Endothelial cell of umbilical vein (primary cell): ENCODE measurements around the gene MMP19. TPM values are rescaled to one million over a fixed set of nuclear protein-coding genes. Genes with fewer than 3 reads are reported as not detected.

Experiments
- BruUV-seq: library from RNA; stranded (reverse); fragments of 400-500 nt; replicated peaks from 2 replicates; lab custom pipeline; 2021; lab: Mats Ljungman, UMichigan
- CTCF ChIA-PET: fragments of 300-600, 350-600 bp; sonication (Branson Sonifier 250); formaldehyde crosslinking; loops from one replicate; lab custom pipeline; 2021; ENCODE audit warnings: antibody characterized with exemption, inconsistent platforms; lab: Charles Lee
- POLR2A ChIA-PET: fragments of 300-600, 350-600 bp; sonication (Branson Sonifier 250); formaldehyde crosslinking; loops from one replicate; lab custom pipeline; 2021; ENCODE audit warnings: antibody characterized with exemption, inconsistent platforms; lab: Charles Lee
- DNase-seq: peaks from one replicate; pipeline ENCODE4 v3.0.0-alpha.2; 2011; ENCODE audit warnings: low read depth, low spot score
- FAIRE-seq: peaks from 2 replicates; lab custom pipeline; 2011; peaks lifted over from hg19 to GRCh38; lab: Jason Lieb, UNC
- H2AFZ ChIP-seq: 2 replicates; pipeline ENCODE4 v1.6.0; 2012; ENCODE audit warnings: low read depth, low read length, control low read depth, inconsistent platforms
- H3K27ac ChIP-seq: 2 replicates; pipeline ENCODE4 v1.5.1; 2011; ENCODE audit warnings: low read depth, mild to moderate bottlenecking, control low read depth, low read length, moderate library complexity; ENCODE audit not compliant: insufficient read depth
- H3K27me3 ChIP-seq, 2 experiments: 2 replicates each; pipeline versions ENCODE4 v1.6.0 to v1.6.1; 2011; ENCODE audit warnings: low read length in 2 of 2, mixed read lengths in 1 of 2; ENCODE audit not compliant: control insufficient read depth in 2 of 2, insufficient read depth in 2 of 2
- H3K36me3 ChIP-seq, 2 experiments: 2 replicates in 1 of 2; 3 replicates in 1 of 2; pipeline ENCODE4 v1.5.1; 2011; ENCODE audit warnings: low read length in 2 of 2, mild to moderate bottlenecking in 1 of 2, moderate library complexity in 1 of 2; ENCODE audit not compliant: control insufficient read depth in 2 of 2, insufficient read depth in 2 of 2; ENCODE audit errors: extremely low read depth in 1 of 2
- H3K4me1 ChIP-seq: 3 replicates; pipeline ENCODE4 v1.5.1; 2011; ENCODE audit warnings: mild to moderate bottlenecking, low read length; ENCODE audit not compliant: control insufficient read depth, insufficient read depth; ENCODE audit errors: extremely low read depth
- H3K4me2 ChIP-seq: 2 replicates; pipeline ENCODE4 v1.6.1; 2011; ENCODE audit warnings: low read length, control low read depth, mixed read lengths; ENCODE audit not compliant: insufficient read depth
- H3K4me3 ChIP-seq, 3 experiments: fragments of 200-600 bp in 1 of 3; sonication (generic), shearing (Covaris generic) in 1 of 3; replicated peaks in 1 of 3; 2 replicates each; pipeline ENCODE4 v1.5.1; 2011 to 2016; ENCODE audit warnings: control low read depth in 3 of 3, low read length in 3 of 3, mild to moderate bottlenecking in 2 of 3, inconsistent platforms in 1 of 3, low read depth in 1 of 3, moderate library complexity in 1 of 3; ENCODE audit not compliant: insufficient read depth in 1 of 3
- H3K79me2 ChIP-seq: 2 replicates; pipeline ENCODE4 v1.6.0; 2012; ENCODE audit warnings: low read length, inconsistent platforms; ENCODE audit not compliant: control insufficient read depth, insufficient read depth
- H3K9ac ChIP-seq: replicated peaks from 2 replicates; pipeline ENCODE3; 2011; ENCODE audit warnings: low read length, control low read depth; ENCODE audit not compliant: insufficient read depth; ENCODE audit errors: extremely low read depth
- H3K9me1 ChIP-seq: replicated peaks from 3 replicates; pipeline ENCODE4 v1.6.0; 2011; ENCODE audit warnings: mild to moderate bottlenecking, low read length; ENCODE audit not compliant: control insufficient read depth, insufficient read depth; ENCODE audit errors: extremely low read depth
- H3K9me3 ChIP-seq: replicated peaks from 2 replicates; pipeline ENCODE4 v1.5.1; 2012; ENCODE audit warnings: low read length, inconsistent platforms; ENCODE audit not compliant: control insufficient read depth, insufficient read depth
- H4K20me1 ChIP-seq: replicated peaks from 2 replicates; pipeline ENCODE3; 2011; ENCODE audit warnings: mild to moderate bottlenecking, low read length; ENCODE audit not compliant: control insufficient read depth, insufficient read depth; ENCODE audit errors: extremely low read depth
- EZH2 ChIP-seq: IDR thresholded peaks from 2 replicates; pipeline ENCODE4 v1.6.1; 2012; ENCODE audit warnings: borderline replicate concordance, low read depth, mild to moderate bottlenecking, moderate library complexity, low read length, inconsistent platforms; ENCODE audit not compliant: severe bottlenecking
- FOS ChIP-seq: IDR thresholded peaks from 2 replicates; pipeline ENCODE4 v1.6.1; 2011; ENCODE audit warnings: mild to moderate bottlenecking, low read length, moderate library complexity, borderline replicate concordance; ENCODE audit not compliant: insufficient read depth
- GATA2 ChIP-seq: IDR thresholded peaks from 2 replicates; pipeline ENCODE4 v1.7.0; 2011; ENCODE audit warnings: low read depth, mild to moderate bottlenecking, moderate library complexity, mixed read lengths, low read length; ENCODE audit not compliant: insufficient read length, insufficient read depth
- JUN ChIP-seq: IDR thresholded peaks from 2 replicates; pipeline ENCODE4 v1.6.1; 2011; ENCODE audit warnings: borderline replicate concordance, low read depth; ENCODE audit not compliant: insufficient read length, insufficient read depth
- MYC ChIP-seq: IDR thresholded peaks from one replicate; pipeline ENCODE4 v1.6.1; 2011; ENCODE audit warnings: mild to moderate bottlenecking, low read depth, low read length
- POLR2A ChIP-seq: IDR thresholded peaks from 2 replicates; pipeline ENCODE4 v1.6.1; 2012; ENCODE audit warnings: low read depth, mild to moderate bottlenecking, control low read depth, low read length
- POLR2AphosphoS5 ChIP-seq: IDR thresholded peaks from 2 replicates; pipeline ENCODE4 v1.6.1; 2012; ENCODE audit warnings: low read depth, mild to moderate bottlenecking, control low read depth, low read length, moderate library complexity; ENCODE audit not compliant: insufficient read depth
- dilution Hi-C: fragments of 300-500 bp; cut with MboI; formaldehyde crosslinking; loops from one replicate; pipeline ENCODE4 v1.15.0; 2019; ENCODE audit warnings: low sequenced_read_pairs; ENCODE audit not compliant: extremely low pct_ligation_motif_present
- intact Hi-C: fragments of 100-400 bp; cut with micrococcal nuclease; formaldehyde crosslinking; loops from one replicate; pipeline ENCODE4 v1.10.0; 2022
- polyA plus RNA-seq, 4 experiments: library from polyadenylated mRNA; depleted of rRNA in 3 of 4; stranded (reverse) in 3 of 4; unstranded in 1 of 4; fragments of >200 nt; gene quantifications; 2 replicates each; pipeline versions ENCODE4 v1.2.1 to v1.2.3, GENCODE V29; 2011 to 2012; ENCODE audit warnings: missing spikeins in 1 of 4
- total RNA-seq: library from RNA; stranded (reverse); gene quantifications from 2 replicates; pipeline ENCODE4 v1.2.3, GENCODE V29; 2021
- TF ChIP-seq, protein P1 (sequence below), 2 donors: IDR thresholded peaks; 1 replicate in 1 of 2; 2 replicates in 1 of 2; pipeline ENCODE4 v1.5.1; 2011; ENCODE audit warnings: low read length in 2 of 2, mild to moderate bottlenecking in 2 of 2, moderate library complexity in 2 of 2, control low read depth in 1 of 2, inconsistent platforms in 1 of 2, low read depth in 1 of 2; ENCODE audit not compliant: insufficient read depth in 1 of 2; ENCODE audit errors: extremely low read depth in 1 of 2
- TF ChIP-seq, protein P2 (sequence below): IDR thresholded peaks from 2 replicates; pipeline ENCODE4 v1.6.1; 2011; ENCODE audit not compliant: insufficient read depth, insufficient read length

Gene MMP19
- total and polyA plus RNA-seq, 2 donors (not counting 3 experiments of a cell fraction or from before 2014, with no cell fraction given): 0.31 to 1.6 TPM

DNA sequence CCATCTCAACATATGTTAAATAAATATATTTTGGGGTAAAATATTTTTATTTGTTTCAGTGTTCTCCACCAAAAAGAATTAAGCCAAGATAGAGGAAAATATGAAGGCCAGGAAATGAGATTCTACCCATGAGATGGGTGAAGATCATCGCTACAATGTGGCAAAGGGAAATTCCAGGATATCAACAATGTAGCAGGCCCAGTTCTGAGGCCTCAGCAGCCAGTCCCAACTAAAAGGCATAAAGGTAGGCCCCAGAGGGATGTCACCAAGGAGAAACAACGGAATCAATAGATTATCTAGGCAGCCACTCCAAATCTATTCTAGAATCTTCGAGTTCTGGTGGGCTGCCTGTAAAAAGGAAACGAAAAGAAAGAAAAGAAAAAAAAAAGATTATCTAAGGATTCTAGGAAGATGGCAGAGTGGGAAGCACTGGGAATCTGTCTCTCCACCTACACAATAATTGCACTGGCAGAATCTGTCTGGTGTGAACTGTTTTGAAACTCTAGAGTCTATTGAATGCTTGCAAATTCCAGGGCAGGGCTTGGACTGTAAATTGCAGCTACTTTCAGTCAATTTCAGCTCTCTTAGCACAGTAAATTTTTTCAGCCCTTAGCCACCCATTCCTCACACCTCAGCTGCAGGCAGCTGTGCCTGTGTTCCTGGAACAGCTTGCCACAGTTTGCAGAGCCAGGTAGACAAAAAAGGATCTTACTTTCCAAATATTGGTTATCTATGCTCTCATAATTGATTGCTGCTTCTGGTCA, 33.1 kb upstream of the MMP19 start:
- H3K9me3 ChIP-seq: no peaks in the 10 kb centered on the region
- CTCF ChIA-PET: interaction anchor here (1.2 to 1.3 kb wide), 2 partner anchors 10 to 19 kb away, joined by 3 read pairs; no protein-coding TSS in a partner anchor
- POLR2A ChIA-PET: no interaction called here
- no peak for FAIRE-seq
- no peaks in the 10 kb centered on the region for H4K20me1 ChIP-seq
- no peak overlapping the region for H3K9ac ChIP-seq
- dilution Hi-C loops: no loop called here
- H3K9me1 ChIP-seq: no peaks in the 10 kb centered on the region
- no peak overlapping the region for H3K4me2 ChIP-seq
- no peaks in the 10 kb centered on the region for H3K4me1 ChIP-seq
- no peaks in the 10 kb centered on the region for H3K79me2 ChIP-seq
- no peaks in the 10 kb centered on the region for H3K36me3 ChIP-seq
- TF ChIP-seq, protein P1, sequence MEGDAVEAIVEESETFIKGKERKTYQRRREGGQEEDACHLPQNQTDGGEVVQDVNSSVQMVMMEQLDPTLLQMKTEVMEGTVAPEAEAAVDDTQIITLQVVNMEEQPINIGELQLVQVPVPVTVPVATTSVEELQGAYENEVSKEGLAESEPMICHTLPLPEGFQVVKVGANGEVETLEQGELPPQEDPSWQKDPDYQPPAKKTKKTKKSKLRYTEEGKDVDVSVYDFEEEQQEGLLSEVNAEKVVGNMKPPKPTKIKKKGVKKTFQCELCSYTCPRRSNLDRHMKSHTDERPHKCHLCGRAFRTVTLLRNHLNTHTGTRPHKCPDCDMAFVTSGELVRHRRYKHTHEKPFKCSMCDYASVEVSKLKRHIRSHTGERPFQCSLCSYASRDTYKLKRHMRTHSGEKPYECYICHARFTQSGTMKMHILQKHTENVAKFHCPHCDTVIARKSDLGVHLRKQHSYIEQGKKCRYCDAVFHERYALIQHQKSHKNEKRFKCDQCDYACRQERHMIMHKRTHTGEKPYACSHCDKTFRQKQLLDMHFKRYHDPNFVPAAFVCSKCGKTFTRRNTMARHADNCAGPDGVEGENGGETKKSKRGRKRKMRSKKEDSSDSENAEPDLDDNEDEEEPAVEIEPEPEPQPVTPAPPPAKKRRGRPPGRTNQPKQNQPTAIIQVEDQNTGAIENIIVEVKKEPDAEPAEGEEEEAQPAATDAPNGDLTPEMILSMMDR (IDR thresholded peaks at IDR 0.05; ENCODE audit: extremely low read depth in 1 of 2, insufficient read depth in 1 of 2, low read depth in 1 of 2, low read length in 2 of 2): no peak
- TF ChIP-seq, protein P2, sequence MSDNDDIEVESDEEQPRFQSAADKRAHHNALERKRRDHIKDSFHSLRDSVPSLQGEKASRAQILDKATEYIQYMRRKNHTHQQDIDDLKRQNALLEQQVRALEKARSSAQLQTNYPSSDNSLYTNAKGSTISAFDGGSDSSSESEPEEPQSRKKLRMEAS: no peak
- TF ChIP-seq POLR2A (no peak), JUN (no peak), POLR2AphosphoS5 (no peak), GATA2 (no peak), EZH2 (no peak), MYC (no peak), FOS (no peak)
- H3K4me3 ChIP-seq: no peak overlapping the region
- H3K27me3 ChIP-seq: peaks cover 0 to 1% of the 10 kb centered on the region in 2 experiments
- no TSS peak for BruUV-seq
- H3K27ac ChIP-seq: no peak overlapping the region
- no peak for DNase-seq
- H2AFZ ChIP-seq: no peak overlapping the region
- intact Hi-C loops: no loop called here
